HG02943 (cell line): ENCODE data around the gene HEATR5A.
"Not testable (repeated sequence)": the region's sequence is repeated elsewhere in the genome, so short reads cannot be mapped to it uniquely, and the experiment has no call there.

Experiments
- ATAC-seq: cut with Tn5 transposase; IDR thresholded peaks from one replicate; pipeline ENCODE4 v1.9.1; 2021; ENCODE audit warnings: mild to moderate bottlenecking, low read depth, moderate library complexity; ENCODE audit not compliant: unreplicated experiment

Gene HEATR5A

GRCh38 chr14:31291210-31291609, 129.1 kb downstream of the HEATR5A start:
- ATAC-seq, result no peak

DNA sequence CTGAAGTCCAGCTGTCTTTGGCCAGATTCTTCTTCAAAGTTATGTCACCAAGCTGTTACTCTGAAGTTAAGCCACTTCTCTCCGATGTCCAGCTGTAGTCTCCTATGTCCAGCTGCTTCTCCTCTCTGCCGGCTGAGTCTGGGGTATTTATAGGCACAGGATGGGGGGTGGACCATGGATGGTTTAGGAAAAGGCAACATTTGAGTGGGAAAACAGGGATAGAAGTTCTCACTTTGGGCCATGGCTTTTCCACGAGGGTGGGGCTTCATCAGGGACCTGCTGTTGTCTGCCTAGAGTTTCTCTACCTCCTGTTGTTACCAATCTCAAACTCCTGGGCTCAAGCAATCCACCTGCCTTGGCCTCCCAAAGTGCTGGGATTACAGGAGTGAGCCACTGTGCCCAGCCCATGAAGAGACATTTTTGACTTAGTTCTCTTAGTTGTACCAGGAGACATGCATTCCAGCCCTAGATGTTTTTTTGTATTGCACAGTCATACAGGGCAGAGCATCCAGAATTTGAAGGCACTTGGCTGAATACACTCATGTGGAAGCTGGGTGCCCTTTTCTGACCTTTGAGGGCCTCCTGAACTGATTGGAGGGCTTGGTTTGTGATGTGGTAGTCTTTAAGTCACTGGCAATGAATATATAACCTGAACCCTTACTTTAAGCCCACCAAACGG, 132.9 kb downstream of the HEATR5A start:
- ATAC-seq, result no peak

DNA sequence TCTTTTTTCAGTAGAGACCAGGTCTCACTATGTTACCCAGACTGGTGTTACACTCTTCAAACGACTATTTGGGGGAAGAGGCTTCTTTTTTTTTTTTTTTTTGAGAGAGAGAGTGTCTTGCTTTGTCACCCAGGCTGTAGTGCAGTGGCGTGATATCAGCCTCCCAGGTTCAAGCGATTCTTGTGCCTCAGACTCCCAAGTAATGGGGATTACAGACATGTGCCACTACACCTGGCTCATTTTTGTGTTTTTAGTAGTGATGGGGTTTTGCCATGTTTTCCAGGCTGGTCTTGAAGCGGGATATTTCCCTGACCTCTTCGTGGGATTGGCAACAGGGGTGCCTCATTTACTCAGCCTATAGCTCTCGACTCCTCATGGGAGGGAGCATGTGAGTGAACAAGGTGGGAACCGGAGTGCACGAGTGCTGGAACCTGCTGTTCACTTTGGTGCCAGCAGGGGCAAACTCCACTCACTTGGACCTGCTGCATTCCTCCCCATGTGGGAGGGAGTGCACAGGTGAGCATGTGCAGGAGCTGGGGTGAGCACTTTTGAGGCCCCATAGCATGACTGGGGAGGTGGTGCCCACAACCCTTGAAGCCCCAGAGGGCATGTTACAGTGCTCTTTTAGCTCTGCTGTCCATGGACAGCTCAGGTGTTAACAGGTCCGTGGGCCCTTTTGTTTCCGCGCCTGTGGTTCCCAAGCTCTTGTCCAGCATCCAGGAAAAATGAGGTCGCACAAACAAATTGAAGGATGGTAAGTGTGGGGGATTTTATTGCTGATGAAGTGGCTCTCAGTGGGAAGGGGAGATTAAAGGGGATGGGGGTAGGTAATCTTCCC, 133.7 kb downstream of the HEATR5A start:
- ATAC-seq, result no peak

- no peak for ATAC-seq
These were observed 136.6 kb downstream of the HEATR5A start for GRCh38 chr14:31283578-31284252.

DNA sequence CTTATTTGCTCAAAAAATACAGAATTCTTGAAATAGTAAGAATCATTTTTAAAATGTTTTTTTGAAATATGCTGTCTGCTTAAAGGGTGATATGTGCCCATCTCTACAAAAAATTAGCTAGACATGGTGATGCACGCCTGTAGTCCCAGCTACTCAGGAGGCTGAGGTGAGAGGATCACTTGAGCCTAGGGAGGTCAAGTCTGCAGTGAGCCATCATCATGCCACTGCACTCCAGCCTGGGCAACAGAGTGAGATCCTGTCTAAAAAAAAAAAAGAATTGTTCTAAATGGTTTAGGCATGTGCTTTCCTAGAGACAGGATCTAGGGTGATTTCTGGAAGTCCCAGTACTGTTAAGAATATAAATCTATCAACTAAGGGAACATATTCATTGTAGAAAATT, 137.2 kb downstream of the HEATR5A start:
- no peak for ATAC-seq

GRCh38 chr14:31280871-31281220, 139.5 kb downstream of the HEATR5A start:
- no peak for ATAC-seq

DNA sequence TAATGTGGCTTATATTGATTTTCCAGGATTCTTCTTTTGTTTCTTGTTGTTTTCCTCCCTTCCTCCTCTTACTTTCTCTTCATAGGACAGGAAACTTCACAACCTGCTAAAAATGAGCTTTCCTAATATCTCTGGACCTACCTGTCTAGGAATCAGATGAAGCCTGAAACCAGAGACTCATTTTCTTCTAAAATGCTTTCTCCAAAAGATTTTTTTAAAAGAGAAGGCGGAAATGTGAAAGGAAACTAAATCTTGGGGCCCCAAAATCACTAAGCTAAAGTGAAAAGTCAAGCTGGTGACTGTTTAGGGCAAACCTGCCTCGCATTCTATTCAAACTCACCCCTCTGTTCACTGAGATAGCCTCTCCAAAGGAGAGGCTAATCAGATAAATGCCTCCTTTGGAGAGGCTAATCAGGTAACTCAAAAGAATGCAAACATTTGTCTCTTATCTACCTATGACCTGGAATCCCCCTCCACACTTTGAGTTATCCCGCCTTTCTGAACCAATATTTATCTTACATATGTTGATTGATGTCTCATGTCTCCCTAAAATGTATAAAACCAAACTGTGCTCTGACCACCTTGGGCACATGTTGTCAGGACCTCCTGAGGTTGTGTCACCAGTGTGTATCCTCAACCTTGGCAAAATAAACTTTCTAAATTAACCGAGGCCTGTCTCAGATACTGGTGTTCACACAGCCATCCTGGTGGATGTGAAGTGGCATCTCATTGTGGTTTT, 140.0 kb downstream of the HEATR5A start:
- ATAC-seq, result no peak

DNA sequence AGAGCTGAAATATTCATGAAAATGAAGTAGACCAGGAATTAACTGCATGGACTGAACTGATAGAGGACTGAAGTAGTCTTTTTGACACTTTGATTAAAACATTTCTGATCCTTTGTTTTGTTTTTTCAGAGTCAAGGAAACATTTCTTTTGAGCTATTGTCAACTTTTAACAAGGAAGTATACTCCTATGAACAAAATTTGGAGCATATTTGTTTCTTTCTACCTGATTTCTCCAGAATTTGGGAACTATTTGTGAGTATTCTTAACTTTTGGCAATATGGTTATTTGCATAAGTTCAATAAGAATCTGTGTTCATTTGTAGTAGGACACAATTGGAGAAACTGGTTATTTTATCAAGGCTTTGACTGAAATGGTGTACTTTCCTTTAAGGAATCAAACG, 141.5 kb downstream of the HEATR5A start:
- no peak for ATAC-seq

DNA sequence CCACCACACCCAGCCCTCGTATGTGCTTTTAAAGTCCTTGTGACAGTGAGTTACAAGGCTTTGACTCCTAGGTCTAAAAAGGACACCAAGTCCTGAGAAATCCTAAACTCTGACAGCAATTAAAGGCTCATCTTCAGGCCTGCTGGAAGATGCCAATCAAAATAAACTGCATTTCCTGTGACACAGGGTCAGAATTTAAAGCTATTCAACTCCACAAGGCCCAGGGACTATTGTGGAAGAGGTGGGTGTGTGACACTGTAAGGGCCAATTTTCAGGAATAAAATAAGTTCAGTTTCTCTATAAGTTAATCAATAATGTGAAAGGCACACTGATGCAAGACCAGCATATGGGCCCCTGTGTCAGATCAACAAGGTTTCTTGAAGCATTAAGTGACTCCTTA, 143.3 kb downstream of the HEATR5A start:
- no peak for ATAC-seq

DNA sequence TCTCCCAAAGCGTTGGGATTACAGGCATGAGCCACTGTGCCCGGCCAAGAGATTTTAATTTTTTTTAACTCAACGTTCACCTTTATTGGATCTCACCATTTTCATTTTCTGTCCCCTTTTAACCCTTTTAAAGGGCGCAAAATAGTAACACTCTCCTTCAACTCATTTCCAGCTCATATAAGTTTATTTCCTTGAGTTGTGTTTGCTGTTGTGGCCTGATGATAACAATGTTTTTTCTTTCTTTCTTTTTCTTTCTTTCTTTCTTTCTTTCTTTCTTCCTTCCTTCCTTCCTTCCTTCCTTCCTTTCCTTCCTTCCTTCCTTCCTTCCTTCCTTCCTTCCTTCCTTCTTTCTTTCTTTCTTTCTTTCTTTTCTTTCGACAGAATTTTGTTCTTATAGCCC, 143.9 kb downstream of the HEATR5A start:
- not testable (repeated sequence) for ATAC-seq

GRCh38 chr14:31275731-31276130, 144.6 kb downstream of the HEATR5A start:
- ATAC-seq, result no peak

- ATAC-seq, result no peak
These were observed 148.7 kb downstream of the HEATR5A start for GRCh38 chr14:31271648-31272047.

GRCh38 chr14:31270196-31270772, 150.1 kb downstream of the HEATR5A start:
- ATAC-seq, result no peak

- ATAC-seq, result no peak
These were observed 150.6 kb downstream of the HEATR5A start for GRCh38 chr14:31269634-31270195.

- no peak for ATAC-seq
These were observed 152.1 kb downstream of the HEATR5A start for GRCh38 chr14:31268216-31268615.

DNA sequence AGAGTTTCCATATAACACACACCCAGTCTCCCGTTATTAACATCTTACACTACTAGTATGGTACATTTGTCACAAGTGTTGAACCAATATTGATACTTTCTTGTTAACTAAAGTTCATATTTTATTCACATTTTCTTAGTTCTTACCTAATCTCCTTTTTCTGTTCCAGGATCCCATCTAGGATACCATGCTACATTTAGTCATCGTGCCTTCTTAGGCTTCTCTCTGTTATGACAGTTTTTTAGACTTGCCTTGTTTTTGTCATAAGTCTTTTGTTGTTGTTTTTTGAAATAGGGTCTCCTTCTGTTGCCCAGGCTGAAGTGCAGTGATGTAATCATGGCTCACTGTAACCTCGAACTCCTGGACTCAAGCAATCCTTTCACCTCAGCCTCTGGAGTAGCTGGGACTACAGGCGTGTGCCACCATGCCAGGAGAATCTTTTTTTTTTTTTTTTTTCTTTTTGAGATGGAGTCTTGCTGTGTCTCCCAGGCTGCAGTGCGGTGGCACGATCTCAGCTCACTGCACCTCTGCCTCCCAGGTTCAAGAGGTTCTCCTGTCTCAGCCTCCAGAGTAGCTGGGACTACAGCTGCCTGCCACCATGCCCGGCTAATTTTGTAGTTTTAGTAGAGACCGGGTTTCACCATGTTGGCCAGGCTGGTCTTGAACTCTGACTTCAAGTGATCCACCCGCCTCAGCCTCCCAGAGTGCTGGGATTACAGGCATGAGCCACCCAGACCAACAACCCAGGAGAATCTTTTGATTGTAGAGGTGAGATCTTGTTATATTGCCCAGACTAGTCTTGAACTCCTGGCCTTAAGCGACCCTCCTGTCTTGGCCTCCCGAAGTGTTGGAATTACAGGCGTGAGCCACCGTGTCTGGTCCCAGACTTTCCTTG, 153.7 kb downstream of the HEATR5A start:
- ATAC-seq, result no peak

DNA sequence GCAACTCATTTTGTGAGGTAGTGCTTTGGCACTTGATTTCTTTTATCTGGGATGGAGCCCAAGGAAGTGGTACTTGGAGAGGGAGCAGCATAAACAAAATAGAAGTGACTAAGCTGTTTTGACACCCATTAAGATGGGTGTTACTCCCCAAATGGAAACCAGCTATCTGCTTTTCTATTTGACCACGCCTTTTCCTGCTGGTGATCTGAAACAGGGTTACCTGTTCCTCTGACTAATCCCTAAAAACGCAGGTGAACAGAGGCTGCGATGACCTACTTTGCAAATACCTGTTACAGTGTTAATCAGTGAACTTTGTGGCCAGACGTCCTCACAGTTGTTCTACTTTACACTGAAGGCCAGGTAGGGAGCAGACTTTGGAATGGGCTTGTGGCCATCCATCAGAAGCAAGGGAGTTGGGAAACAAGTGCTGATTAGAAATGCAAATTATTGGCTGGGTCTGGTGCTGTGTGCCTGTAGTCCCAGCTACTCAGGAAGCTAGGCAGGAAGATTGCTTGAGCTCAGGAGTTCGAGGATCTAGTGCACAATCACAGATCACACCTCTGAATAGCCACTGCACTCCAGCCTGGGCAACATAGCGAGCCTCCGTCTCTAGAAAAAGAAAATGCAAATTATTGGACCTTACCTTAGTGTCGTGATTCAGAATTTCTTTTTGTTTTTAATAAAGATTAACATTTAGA, 154.5 kb downstream of the HEATR5A start:
- no peak for ATAC-seq

DNA sequence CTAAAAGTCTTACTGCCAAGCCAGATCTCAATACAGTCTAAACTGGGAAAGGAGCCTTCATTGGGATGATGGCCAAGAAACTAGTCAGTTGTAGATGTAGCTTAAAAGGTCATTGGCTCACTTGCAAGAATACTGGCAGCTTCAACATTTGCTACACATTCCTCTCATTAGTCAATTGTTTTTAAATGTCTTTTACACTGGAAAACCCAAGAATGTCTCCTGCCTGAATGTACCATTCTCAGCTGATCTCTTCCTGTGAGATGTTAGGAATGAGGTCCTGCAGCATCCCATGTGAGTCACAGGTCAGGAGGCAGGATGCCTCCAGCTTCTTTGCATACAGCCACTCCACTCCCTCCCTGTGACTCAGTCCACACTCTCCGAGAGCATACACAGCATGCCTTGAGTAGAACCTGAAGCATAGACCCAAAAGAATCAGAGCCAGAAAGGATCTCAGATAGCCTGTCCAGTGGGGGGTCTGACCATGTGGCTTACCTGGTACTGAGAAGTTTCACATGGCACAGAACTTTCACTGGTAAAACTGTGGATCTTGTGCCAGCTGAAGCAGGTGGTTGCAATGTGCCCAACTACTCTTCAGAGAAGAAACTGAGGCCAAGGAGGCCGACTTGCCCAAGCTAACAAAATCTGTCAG, 156.7 kb downstream of the HEATR5A start:
- no peak for ATAC-seq
